HEK293 (cell line): Measurements from ENCODE around the gene LMO7.

Experiments used
- CTCF ChIA-PET: fragments of 350-600 bp; formaldehyde crosslinking; extraction: SDS; loops from one replicate; lab custom pipeline; 2021; ENCODE audit warnings: antibody characterized with exemption; lab: Yijun Ruan, JAX
- POLR2A ChIA-PET: fragments of 300-600 bp; formaldehyde crosslinking; extraction: SDS; loops from one replicate; lab custom pipeline; 2020; ENCODE audit warnings: antibody characterized with exemption, inconsistent platforms; lab: Yijun Ruan, JAX
- H3K27ac ChIP-seq: fragments of 200-500 bp; sonication (Bioruptor generic); 2 replicates; pipeline ENCODE4 v1.5.1; 2014; ENCODE audit warnings: low read depth, low read length, control low read depth, inconsistent platforms; ENCODE audit errors: extremely low read depth
- H3K36me3 ChIP-seq, 2 experiments: fragments of 200-500 bp in 1 of 2; sonication (Bioruptor generic) in 1 of 2; 1 replicate in 1 of 2; 2 replicates in 1 of 2; pipeline ENCODE4 v1.5.1; 2014 to 2017; ENCODE audit warnings: inconsistent platforms in 2 of 2, low read length in 2 of 2; ENCODE audit not compliant: control insufficient read depth in 2 of 2, insufficient read depth in 1 of 2
- H3K4me1 ChIP-seq: fragments of 200-500 bp; sonication (Bioruptor generic); 2 replicates; pipeline ENCODE4 v1.5.1; 2014; ENCODE audit warnings: mild to moderate bottlenecking, low read length, inconsistent platforms; ENCODE audit not compliant: control insufficient read depth, insufficient read depth
- H3K4me3 ChIP-seq: 2 replicates; pipeline ENCODE4 v1.5.1; 2011; ENCODE audit warnings: low read depth, mild to moderate bottlenecking, control low read depth, low read length, moderate library complexity
- H3K9me3 ChIP-seq: fragments of 200-500 bp; sonication (Bioruptor generic); 2 replicates; pipeline ENCODE4 v1.5.1; 2014; ENCODE audit warnings: low read depth, low read length, inconsistent platforms; ENCODE audit not compliant: control insufficient read depth, insufficient read depth
- EGR2 ChIP-seq: fragments of 450-650 bp; formaldehyde crosslinking; IDR thresholded peaks from 2 replicates; pipeline ENCODE4 v1.5.1; 2016; ENCODE audit warnings: low read depth, missing biosample characterization, missing genetic modification characterization
- ELK4 ChIP-seq: IDR thresholded peaks from 2 replicates; pipeline ENCODE4 v1.6.1; 2011; ENCODE audit warnings: mild to moderate bottlenecking, low read depth, low read length, borderline replicate concordance
- HOXC10 ChIP-seq: sonication (generic); formaldehyde crosslinking; IDR thresholded peaks from 2 replicates; pipeline ENCODE4 v1.8.1; 2023; ENCODE audit warnings: mild to moderate bottlenecking, missing genetic modification reagents
- KLF1 ChIP-seq: fragments of 450-650 bp; formaldehyde crosslinking; IDR thresholded peaks from 2 replicates; pipeline ENCODE4 v1.5.1; 2016; ENCODE audit warnings: missing biosample characterization, missing genetic modification characterization
- KLF7 ChIP-seq: fragments of 450-650 bp; formaldehyde crosslinking; IDR thresholded peaks from 2 replicates; pipeline ENCODE4 v1.5.1; 2016; ENCODE audit warnings: missing biosample characterization, missing genetic modification characterization, borderline replicate concordance
- KLF8 ChIP-seq: fragments of 450-650 bp; formaldehyde crosslinking; IDR thresholded peaks from 2 replicates; pipeline ENCODE4 v1.5.1; 2016; ENCODE audit warnings: missing biosample characterization, missing genetic modification characterization
- MZF1 ChIP-seq: fragments of 450-650 bp; formaldehyde crosslinking; IDR thresholded peaks from 2 replicates; pipeline ENCODE4 v1.5.1; 2017; ENCODE audit warnings: missing biosample characterization, missing genetic modification characterization, borderline replicate concordance
- REPIN1 ChIP-seq: fragments of 450-650 bp; formaldehyde crosslinking; IDR thresholded peaks from 2 replicates; pipeline ENCODE4 v1.5.1; 2017; ENCODE audit warnings: missing biosample characterization, missing genetic modification characterization, low read depth
- TCF7L2 ChIP-seq: IDR thresholded peaks from 2 replicates; pipeline ENCODE4 v1.6.1; 2011; ENCODE audit warnings: low read depth, mild to moderate bottlenecking, inconsistent platforms, low read length, moderate library complexity, borderline replicate concordance
- ZBTB10 ChIP-seq: fragments of 450-650 bp; formaldehyde crosslinking; IDR thresholded peaks from 2 replicates; pipeline ENCODE4 v1.5.1; 2016; ENCODE audit warnings: missing biosample characterization, missing genetic modification characterization
- ZBTB17 ChIP-seq: fragments of 450-650 bp; formaldehyde crosslinking; IDR thresholded peaks from 2 replicates; pipeline ENCODE4 v1.5.1; 2016; ENCODE audit warnings: missing biosample characterization, missing genetic modification characterization
- ZBTB44 ChIP-seq: fragments of 450-650 bp; IDR thresholded peaks from 2 replicates; pipeline ENCODE4 v1.5.1; 2018; ENCODE audit warnings: missing biosample characterization, mild to moderate bottlenecking, missing genetic modification characterization
- ZFP3 ChIP-seq: fragments of 450-650 bp; formaldehyde crosslinking; IDR thresholded peaks from 2 replicates; pipeline ENCODE4 v1.5.1; 2016; ENCODE audit warnings: low read depth, missing biosample characterization, missing genetic modification characterization
- ZNF138 ChIP-seq: fragments of 450-650 bp; formaldehyde crosslinking; IDR thresholded peaks from 2 replicates; pipeline ENCODE4 v1.5.1; 2016; ENCODE audit warnings: missing biosample characterization, missing genetic modification characterization, borderline replicate concordance
- ZNF214 ChIP-seq: fragments of 450-650 bp; formaldehyde crosslinking; IDR thresholded peaks from 2 replicates; pipeline ENCODE4 v1.5.1; 2017; ENCODE audit warnings: missing biosample characterization, mild to moderate bottlenecking, missing genetic modification characterization, borderline replicate concordance
- ZNF223 ChIP-seq: fragments of 450-650 bp; formaldehyde crosslinking; IDR thresholded peaks from 2 replicates; pipeline ENCODE4 v1.5.1; 2016; ENCODE audit warnings: missing biosample characterization, missing genetic modification characterization
- ZNF26 ChIP-seq: fragments of 450-650 bp; formaldehyde crosslinking; IDR thresholded peaks from 2 replicates; pipeline ENCODE4 v1.5.1; 2016; ENCODE audit warnings: missing biosample characterization, missing genetic modification characterization
- ZNF354C ChIP-seq: fragments of 450-650 bp; formaldehyde crosslinking; IDR thresholded peaks from 2 replicates; pipeline ENCODE4 v1.5.1; 2016; ENCODE audit warnings: missing biosample characterization, missing genetic modification characterization, low read depth, borderline replicate concordance
- ZNF366 ChIP-seq: fragments of 450-650 bp; formaldehyde crosslinking; conservative IDR thresholded peaks from 2 replicates; pipeline ENCODE4 v1.5.1; 2016; ENCODE audit warnings: missing biosample characterization, missing genetic modification characterization
- ZNF433 ChIP-seq: fragments of 450-650 bp; formaldehyde crosslinking; IDR thresholded peaks from 2 replicates; pipeline ENCODE4 v1.5.1; 2016; ENCODE audit warnings: missing biosample characterization, missing genetic modification characterization, low read depth
- ZNF510 ChIP-seq: fragments of 450-650 bp; formaldehyde crosslinking; IDR thresholded peaks from 2 replicates; pipeline ENCODE4 v1.5.1; 2018; ENCODE audit warnings: mild to moderate bottlenecking, missing genetic modification characterization, missing biosample characterization; ENCODE audit not compliant: insufficient replicate concordance
- ZNF548 ChIP-seq: fragments of 450-650 bp; formaldehyde crosslinking; IDR thresholded peaks from 2 replicates; pipeline ENCODE4 v1.5.1; 2016; ENCODE audit warnings: missing biosample characterization, missing genetic modification characterization
- ZNF561 ChIP-seq: fragments of 450-650 bp; IDR thresholded peaks from 2 replicates; pipeline ENCODE4 v1.5.1; 2018; ENCODE audit warnings: missing biosample characterization, missing genetic modification characterization, borderline replicate concordance
- ZNF585B ChIP-seq: fragments of 450-650 bp; formaldehyde crosslinking; IDR thresholded peaks from 2 replicates; pipeline ENCODE4 v1.5.1; 2016; ENCODE audit warnings: missing biosample characterization, missing genetic modification characterization
- ZNF629 ChIP-seq: fragments of 450-650 bp; formaldehyde crosslinking; IDR thresholded peaks from 2 replicates; pipeline ENCODE4 v1.5.1; 2017; ENCODE audit warnings: missing biosample characterization, missing genetic modification characterization
- ZNF639 ChIP-seq: fragments of 450-650 bp; formaldehyde crosslinking; IDR thresholded peaks from 2 replicates; pipeline ENCODE4 v1.5.1; 2016; ENCODE audit warnings: missing biosample characterization, missing genetic modification characterization
- ZNF785 ChIP-seq: fragments of 450-650 bp; formaldehyde crosslinking; IDR thresholded peaks from 2 replicates; pipeline ENCODE4 v1.5.1; 2016; ENCODE audit warnings: missing biosample characterization, missing genetic modification characterization

LMO7 gene

GRCh38 chr13:75690607-75691006 lies 54.5 kb downstream of the LMO7 start (continued):
- TF ChIP-seq ZBTB10 (tag by site-specific recombination): no peak
- TF ChIP-seq ZNF548 (tag by site-specific recombination): no peak
- TF ChIP-seq ZNF223 (tag by site-specific recombination): no peak
- TF ChIP-seq EGR2 (tag by site-specific recombination): no peak
- no peak for TF ChIP-seq ELK4
- TF ChIP-seq ZNF138: no peak

- H3K4me1 ChIP-seq: no peaks in the 10 kb centered on the region
- no peak overlapping the region for H3K4me3 ChIP-seq
- no peak overlapping the region for H3K27ac ChIP-seq
- CTCF ChIA-PET: interaction anchor here (0.9 to 1.1 kb wide), 2 partner anchors 16 to 179 kb away, joined by 3 read pairs; no protein-coding TSS in a partner anchor
- no peak for TF ChIP-seq ZFP3 (tag by site-specific recombination)
- TF ChIP-seq ZNF26 (tag by site-specific recombination): peak; percentile 34; the same call in 1 of the 2 replicates
- H3K9me3 ChIP-seq: no peaks in the 10 kb centered on the region
- H3K36me3 ChIP-seq: no peaks in the 10 kb centered on the region
- POLR2A ChIA-PET: no interaction called here
Measured at GRCh38 chr13:75691183-75691582, 55.1 kb downstream of the LMO7 start.

GRCh38 chr13:75693227-75693626 lies 57.1 kb downstream of the LMO7 start:
- Histone ChIP-seq H3K4me1 (no peaks in the 10 kb centered on the region), H3K9me3 (no peaks in the 10 kb centered on the region), H3K36me3 (no peaks in the 10 kb centered on the region), H3K4me3 (no peak overlapping the region), H3K27ac (no peak overlapping the region)
- TF ChIP-seq KLF8 (tag by site-specific recombination) (no peak), ZNF785 (tag by site-specific recombination) (no peak), ZNF639 (tag by site-specific recombination) (no peak), ZNF366 (no peak), REPIN1 (no peak), ZNF354C (tag by site-specific recombination) (no peak), TCF7L2 (no peak), KLF1 (tag by site-specific recombination) (no peak), ZNF214 (tag by site-specific recombination) (no peak), ZNF510 (tag by site-specific recombination) (no peak), ZBTB17 (tag by site-specific recombination) (no peak), MZF1 (tag by site-specific recombination) (no peak), ZNF433 (no peak), ZNF561 (tag by site-specific recombination) (no peak), ZBTB44 (tag by site-specific recombination) (no peak), ZNF585B (tag by site-specific recombination) (no peak), ZNF629 (tag by site-specific recombination) (no peak), KLF7 (tag by site-specific recombination) (no peak), HOXC10 (CRISPR knock-in tag) (no peak)
- CTCF ChIA-PET: interaction anchor here (0.9 kb wide), 1 partner anchor 18 kb away, joined by 3 read pairs; no protein-coding TSS in a partner anchor
- POLR2A ChIA-PET: no interaction called here
